A673 (cell line): ENCODE results near the gene COG4.

Experiments used
- EZH2 ChIP-seq: fragments of 200-600 bp; sonication (generic); IDR thresholded peaks from 2 replicates; pipeline ENCODE4 v1.6.1; 2017; ENCODE audit warnings: borderline replicate concordance, low read depth, mild to moderate bottlenecking, mixed read lengths, antibody characterized with exemption, low read length; ENCODE audit not compliant: poor library complexity, severe bottlenecking
- TF ChIP-seq, protein P1 (sequence below): fragments of 300-800, 200-600 bp; sonication (generic); conservative IDR thresholded peaks from 2 replicates; pipeline ENCODE4 v1.5.1; 2017; ENCODE audit warnings: low read depth, mild to moderate bottlenecking, antibody characterized with exemption, low read length, moderate library complexity, mixed read lengths

GRCh38 chr16:70455910-70456309 is 67.4 kb downstream of the COG4 start:
- TF ChIP-seq, protein P1, sequence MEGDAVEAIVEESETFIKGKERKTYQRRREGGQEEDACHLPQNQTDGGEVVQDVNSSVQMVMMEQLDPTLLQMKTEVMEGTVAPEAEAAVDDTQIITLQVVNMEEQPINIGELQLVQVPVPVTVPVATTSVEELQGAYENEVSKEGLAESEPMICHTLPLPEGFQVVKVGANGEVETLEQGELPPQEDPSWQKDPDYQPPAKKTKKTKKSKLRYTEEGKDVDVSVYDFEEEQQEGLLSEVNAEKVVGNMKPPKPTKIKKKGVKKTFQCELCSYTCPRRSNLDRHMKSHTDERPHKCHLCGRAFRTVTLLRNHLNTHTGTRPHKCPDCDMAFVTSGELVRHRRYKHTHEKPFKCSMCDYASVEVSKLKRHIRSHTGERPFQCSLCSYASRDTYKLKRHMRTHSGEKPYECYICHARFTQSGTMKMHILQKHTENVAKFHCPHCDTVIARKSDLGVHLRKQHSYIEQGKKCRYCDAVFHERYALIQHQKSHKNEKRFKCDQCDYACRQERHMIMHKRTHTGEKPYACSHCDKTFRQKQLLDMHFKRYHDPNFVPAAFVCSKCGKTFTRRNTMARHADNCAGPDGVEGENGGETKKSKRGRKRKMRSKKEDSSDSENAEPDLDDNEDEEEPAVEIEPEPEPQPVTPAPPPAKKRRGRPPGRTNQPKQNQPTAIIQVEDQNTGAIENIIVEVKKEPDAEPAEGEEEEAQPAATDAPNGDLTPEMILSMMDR, result 0 out of 2 replicates have a peak, but pooled peaks have one; percentile 13
- no peak for TF ChIP-seq EZH2
